Measurements from ENCODE around the gene DUSP18.
"Not testable (repeated sequence)": the region's sequence is repeated elsewhere in the genome, so short reads cannot be mapped to it uniquely, and the experiment has no call there.

Gene DUSP18

DNA sequence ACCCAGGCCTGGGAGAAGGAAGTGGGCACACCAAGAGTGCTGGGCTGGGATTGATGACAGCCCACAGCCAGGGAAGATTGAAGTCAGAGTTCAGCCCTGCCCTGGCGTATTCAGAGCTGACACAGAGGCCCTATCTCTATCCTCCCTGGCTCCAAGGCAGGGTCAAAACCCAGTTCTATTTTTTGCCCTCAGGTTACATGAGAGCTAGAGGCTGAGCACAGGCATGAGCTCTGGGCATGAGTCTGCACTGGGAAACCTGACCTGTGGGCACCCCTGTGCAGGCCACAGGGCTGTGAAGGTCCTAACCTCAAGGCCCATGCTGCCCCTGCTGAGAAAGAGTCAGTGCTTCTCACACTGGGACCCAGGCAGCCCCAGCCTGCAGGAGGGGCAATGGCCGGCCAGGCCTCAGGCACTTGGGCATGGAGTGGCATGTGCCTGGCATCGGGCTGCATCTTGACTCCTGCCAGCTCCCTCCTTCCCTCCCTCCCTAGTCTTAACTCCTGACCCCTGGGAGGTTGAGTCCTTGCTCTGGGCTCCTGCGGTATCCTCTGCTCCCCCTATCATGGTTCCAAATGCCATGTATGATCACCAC lies 26.7 kb downstream of the DUSP18 start:
- in situ Hi-C loops (cut with MboI; ENCODE audit: low sequenced_read_pairs), result no loop called here

DNA sequence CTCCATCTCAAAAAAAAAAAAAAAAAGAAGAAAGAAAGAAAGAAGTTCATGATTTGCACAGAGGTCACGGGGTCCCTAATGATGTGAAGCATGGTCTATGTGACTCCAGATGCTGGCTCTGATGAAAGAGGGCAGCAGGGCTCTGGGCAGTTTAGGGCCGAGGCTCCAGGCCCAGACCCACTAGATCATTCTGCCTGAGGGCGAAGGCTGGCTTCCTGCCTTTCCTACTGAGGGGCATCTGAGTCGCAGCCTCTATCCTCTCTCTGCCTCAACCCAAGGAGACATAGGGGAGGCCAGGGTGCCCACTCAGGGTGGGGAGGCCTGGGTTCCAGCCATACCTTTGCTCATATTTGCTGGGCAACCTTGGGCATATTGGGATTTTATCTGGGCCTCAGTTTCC lies 27.3 kb downstream of the DUSP18 start:
- in situ Hi-C loops (cut with MboI; ENCODE audit: low sequenced_read_pairs), result no loop called here

- in situ Hi-C loops (cut with MboI; ENCODE audit: low sequenced_read_pairs), result no loop called here
Observed at GRCh38 chr22:30637701-30638114, 30.0 kb downstream of the DUSP18 start.

DNA sequence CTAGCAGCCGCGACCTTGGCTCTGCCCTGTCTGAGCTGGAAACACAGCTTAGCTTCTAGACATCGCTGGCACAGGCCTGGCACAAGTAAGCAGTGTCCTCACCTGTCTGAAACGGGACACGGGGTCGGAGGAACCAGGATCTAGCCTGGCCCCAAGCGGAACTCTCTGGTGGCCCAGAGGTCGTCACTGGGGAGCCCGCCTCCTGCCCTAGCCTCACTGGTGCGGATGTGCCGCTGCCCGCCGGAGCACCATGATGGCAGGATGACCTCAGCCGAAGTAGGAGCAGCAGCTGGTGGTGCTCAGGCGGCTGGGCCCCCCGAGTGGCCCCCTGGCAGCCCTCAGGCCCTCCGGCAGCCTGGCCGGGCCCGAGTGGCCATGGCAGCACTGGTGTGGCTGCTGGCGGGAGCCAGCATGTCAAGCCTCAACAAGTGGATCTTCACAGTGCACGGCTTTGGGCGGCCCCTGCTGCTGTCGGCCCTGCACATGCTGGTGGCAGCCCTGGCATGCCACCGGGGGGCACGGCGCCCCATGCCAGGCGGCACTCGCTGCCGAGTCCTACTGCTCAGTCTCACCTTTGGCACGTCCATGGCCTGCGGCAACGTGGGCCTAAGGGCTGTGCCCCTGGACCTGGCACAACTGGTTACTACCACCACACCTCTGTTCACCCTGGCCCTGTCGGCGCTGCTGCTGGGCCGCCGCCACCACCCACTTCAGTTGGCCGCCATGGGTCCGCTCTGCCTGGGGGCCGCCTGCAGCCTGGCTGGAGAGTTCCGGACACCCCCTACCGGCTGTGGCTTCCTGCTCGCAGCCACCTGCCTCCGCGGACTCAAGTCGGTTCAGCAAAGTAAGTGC lies 31.2 kb downstream of the DUSP18 start:
- in situ Hi-C loops (cut with MboI; ENCODE audit: low sequenced_read_pairs), result no loop called here

- in situ Hi-C loops (cut with MboI; ENCODE audit: low sequenced_read_pairs), result no loop called here
Observed at GRCh38 chr22:30635273-30636225, 32.1 kb downstream of the DUSP18 start, which contains the start of gene SLC35E4. Gene SLC35E4, plus strand, starts transcription at chr22:30635781. Its CDS starts 670 bp downstream, at chr22:30636451.

DNA sequence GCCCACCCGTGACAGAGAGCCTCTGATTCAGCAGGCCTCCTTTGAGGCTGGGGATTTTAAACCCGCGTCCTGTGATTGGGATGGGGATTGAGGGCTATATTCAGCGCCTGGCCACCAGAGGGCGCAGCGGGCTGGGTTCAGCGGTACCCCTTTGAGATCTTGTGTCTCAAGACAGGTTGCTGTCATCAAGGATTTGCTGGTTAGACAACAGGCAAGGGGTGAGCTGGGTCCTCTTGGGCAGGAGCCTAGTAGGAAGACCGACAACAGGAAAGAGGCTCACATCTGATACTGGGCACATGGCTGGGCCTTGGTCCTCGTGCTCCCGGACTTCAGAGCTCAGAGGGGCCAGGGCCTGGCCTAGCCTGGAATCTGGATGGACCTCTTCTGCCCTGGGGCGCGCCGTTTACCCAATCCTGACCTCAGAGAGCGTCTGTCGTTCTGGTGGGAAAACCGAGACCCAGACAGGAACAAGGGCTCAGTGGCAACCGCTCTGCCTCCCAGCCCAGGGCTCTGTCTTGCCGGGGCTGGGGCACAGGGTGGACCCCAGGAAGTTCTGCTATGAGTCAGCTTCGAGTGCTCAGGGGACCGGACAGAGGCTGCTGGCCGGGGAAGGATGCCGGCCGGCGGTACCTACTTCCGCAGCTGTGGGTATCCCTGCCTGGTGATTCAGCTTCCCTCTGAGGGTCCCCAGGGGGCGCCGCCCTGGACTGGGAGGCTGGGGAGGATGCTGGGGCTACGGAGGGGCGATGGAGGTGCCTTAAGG lies 33.0 kb downstream of the DUSP18 start:
- in situ Hi-C loops (cut with MboI; ENCODE audit: low sequenced_read_pairs), result no loop called here

DNA sequence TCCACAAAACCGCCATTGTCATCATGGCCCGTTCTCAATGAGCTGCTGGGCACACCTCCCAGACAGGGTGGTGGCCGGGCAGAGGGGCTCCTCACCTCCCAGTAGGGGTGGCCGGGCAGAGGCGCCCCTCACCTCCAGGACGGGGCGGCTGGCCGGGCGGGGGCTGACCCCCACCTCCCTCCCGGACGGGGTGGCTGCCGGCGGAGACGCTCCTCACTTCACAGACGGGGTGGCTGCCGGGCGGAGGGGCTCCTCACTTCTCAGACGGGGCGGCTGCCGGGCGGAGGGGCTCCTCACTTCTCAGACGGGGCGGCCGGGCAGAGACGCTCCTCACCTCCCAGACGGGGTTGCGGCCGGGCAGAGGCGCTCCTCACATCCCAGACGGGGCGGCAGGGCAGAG lies 36.2 kb downstream of the DUSP18 start:
- in situ Hi-C loops (cut with MboI; ENCODE audit: low sequenced_read_pairs), result not testable (repeated sequence)

DNA sequence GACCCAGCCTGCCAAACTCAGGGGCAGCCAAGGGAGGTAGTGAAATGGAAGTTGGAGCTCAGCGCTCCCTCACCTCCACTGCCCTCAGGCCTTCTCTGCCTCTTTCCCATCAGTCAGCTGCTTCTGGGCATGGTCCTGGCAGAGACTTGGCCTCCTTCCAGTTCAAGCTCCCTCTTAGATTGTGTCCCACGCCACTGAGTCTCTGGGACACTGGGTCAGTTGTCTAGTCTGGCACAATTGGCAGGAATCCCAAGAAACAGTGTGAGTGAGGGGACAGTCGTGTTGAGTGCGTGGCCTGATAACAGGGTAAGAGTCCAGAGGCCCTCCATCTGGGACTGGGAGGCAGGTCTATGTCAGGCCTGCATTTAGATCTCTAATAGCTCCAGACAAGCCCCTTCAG lies 39.2 kb downstream of the DUSP18 start:
- in situ Hi-C loops (cut with MboI; ENCODE audit: low sequenced_read_pairs), result no loop called here

DNA sequence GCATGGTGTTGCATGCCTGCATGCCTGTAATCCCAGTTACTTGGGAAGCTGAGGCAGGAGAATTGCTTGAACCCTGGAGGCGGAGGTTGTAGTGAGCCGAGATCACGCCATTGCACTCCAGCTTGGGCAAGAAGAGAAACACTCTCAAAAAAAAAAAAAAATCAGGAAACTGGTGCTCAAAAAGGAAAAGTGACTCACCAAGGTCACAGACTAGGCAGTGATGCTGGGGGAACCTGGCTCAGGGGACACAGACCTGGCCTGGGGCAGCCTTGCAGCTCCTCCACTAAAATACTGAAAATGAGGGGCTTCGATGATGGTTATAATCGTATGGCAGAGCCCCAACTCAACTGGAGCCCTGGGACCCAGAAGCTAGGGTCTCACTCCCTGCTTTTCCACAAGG lies 40.2 kb downstream of the DUSP18 start:
- in situ Hi-C loops (cut with MboI; ENCODE audit: low sequenced_read_pairs), result no loop called here

DNA sequence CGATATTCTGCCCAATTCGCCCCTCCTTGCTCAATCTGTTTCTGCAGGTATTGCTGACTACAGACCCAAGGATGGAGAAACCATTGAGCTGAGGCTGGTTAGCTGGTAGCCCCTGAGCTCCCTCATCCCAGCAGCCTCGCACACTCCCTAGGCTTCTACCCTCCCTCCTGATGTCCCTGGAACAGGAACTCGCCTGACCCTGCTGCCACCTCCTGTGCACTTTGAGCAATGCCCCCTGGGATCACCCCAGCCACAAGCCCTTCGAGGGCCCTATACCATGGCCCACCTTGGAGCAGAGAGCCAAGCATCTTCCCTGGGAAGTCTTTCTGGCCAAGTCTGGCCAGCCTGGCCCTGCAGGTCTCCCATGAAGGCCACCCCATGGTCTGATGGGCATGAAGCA lies 41.3 kb downstream of the DUSP18 start:
- in situ Hi-C loops (cut with MboI; ENCODE audit: low sequenced_read_pairs), result no loop called here

- in situ Hi-C loops (cut with MboI; ENCODE audit: low sequenced_read_pairs), result not testable (repeated sequence)
Observed at GRCh38 chr22:30619909-30620308, 47.8 kb downstream of the DUSP18 start.

GRCh38 chr22:30617819-30618218 lies 49.9 kb downstream of the DUSP18 start:
- in situ Hi-C loops (cut with MboI; ENCODE audit: low sequenced_read_pairs), result no loop called here

DNA sequence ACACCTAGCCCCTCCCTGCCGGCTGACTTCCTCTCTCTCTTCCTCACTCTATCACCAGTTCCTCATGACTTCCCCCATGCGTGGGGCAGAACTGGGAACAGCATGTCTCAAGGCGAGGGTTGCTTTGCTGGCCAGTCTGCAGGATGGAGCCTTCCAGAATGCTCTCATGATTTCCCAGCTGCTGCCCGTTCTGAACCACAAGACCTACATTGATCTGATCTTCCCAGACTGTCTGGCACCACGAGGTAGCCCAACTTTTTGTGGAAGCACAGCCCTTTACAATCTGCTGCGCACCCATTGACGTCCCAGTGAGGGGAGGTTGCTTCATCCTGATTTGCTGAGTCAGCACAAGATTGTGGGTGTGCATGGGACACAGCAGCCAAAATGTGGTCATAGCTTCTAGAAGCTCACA lies 52.1 kb downstream of the DUSP18 start:
- in situ Hi-C loops (cut with MboI; ENCODE audit: low sequenced_read_pairs), result no loop called here

DNA sequence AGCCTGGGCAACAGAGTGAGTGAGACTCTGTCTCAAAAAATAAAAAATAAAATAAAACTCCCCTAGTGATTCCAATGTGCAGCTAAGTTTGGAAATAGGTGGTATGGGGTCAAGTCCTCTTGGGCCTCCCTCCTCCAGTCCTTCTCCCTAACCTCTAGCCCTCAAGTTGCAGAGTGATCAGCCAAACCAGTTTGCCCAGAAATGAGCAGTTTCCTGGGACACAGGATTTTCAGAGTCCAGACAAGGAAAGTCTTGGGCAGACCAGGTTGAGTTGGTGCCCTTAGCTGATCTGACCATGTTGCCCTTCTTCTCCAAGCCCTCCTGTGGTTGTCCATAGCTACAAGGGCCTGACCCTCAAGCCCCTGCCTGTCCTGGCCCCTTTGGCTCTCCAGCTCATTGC lies 52.8 kb downstream of the DUSP18 start:
- in situ Hi-C loops (cut with MboI; ENCODE audit: low sequenced_read_pairs), result no loop called here

DNA sequence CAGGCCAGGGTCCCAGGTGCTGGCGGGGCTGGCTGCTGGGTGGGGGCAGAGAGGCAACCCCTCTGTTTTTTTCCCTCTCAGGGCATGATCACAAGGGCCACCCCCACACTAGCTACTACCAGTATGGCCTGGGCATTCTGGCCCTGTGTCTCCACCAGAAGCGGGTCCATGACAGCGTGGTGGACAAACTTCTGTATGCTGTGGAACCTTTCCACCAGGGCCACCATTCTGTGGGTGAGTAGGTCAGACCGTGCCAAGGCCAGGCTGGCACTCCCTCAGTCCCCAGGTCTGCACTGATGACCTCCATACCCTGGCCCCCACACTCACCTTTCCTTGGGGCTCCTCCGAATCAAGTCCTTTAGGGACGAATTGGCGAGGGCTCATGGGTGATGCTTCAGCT lies 53.4 kb downstream of the DUSP18 start:
- in situ Hi-C loops (cut with MboI; ENCODE audit: low sequenced_read_pairs), result no loop called here

- in situ Hi-C loops (cut with MboI; ENCODE audit: low sequenced_read_pairs), result no loop called here
Observed at GRCh38 chr22:30612789-30613188, 54.9 kb downstream of the DUSP18 start.
